Adrenal gland (tissue), 12 donors: ENCODE data around the gene TEAD1. TPM values are rescaled to one million over a fixed set of nuclear protein-coding genes. Genes with fewer than 3 reads are reported as not detected.

ENCODE experiments used
- DNase-seq, 7 donors: peaks; one replicate each; pipeline ENCODE4 v3.0.0-alpha.2; 2019 to 2020
- H3K27ac ChIP-seq, 5 donors: fragments of 200-600 bp; sonication (generic) in 4 of 5; 1 replicate in 3 of 5; 2 replicates in 2 of 5; pipeline versions ENCODE4 v1.5.1 to v1.8.0; 2016 to 2020; ENCODE audit warnings: mild to moderate bottlenecking in 1 of 5
- H3K27me3 ChIP-seq: fragments of 200-600 bp; 2 replicates; pipeline ENCODE4 v1.8.0; 2021
- H3K36me3 ChIP-seq, 2 donors: fragments of 200-600 bp; replicated peaks in 1 of 2; 1 replicate in 1 of 2; 2 replicates in 1 of 2; pipeline versions ENCODE4 v1.5.1 to v1.8.0; 2018 to 2022
- H3K4me1 ChIP-seq, 2 donors: fragments of 200-600 bp; replicated peaks in 1 of 2; 1 replicate in 1 of 2; 2 replicates in 1 of 2; pipeline versions ENCODE4 v1.5.1 to v1.8.0; 2018 to 2021
- H3K4me3 ChIP-seq, 4 donors: fragments of 200-600 bp; sonication (generic) in 3 of 4; one replicate each; pipeline ENCODE4 v1.5.1; 2016 to 2018
- H3K9me3 ChIP-seq, 3 donors: fragments of 200-600 bp; sonication (generic) in 1 of 3; replicated peaks in 1 of 3; 1 replicate in 2 of 3; 2 replicates in 1 of 3; pipeline versions ENCODE4 v1.5.1 to v1.8.0; 2016 to 2021
- POLR2A ChIP-seq, 2 donors: fragments of 450-650 bp; IDR thresholded peaks; one replicate each; pipeline ENCODE4 v1.6.1; 2017; ENCODE audit warnings: antibody characterized with exemption in 2 of 2, mild to moderate bottlenecking in 2 of 2, moderate library complexity in 1 of 2
- WGBS, 4 donors: extraction: QIAGEN DNeasy Blood & Tissue Kit in 2 of 4; methylation state at CpG; one replicate each; pipeline versions ENCODE4 v1.1.5 to v1.1.7; 2013 to 2017; 5-methylcytosine and 5-hydroxymethylcytosine counted together
- intact Hi-C, 2 donors: fragments of 100-400 bp; cut with DNase I; formaldehyde crosslinking; loops; one replicate each; pipeline versions ENCODE4 v1.14.1 to v1.15.0; 2022 to 2023
- polyA plus RNA-seq, 3 donors: library from polyadenylated mRNA; stranded (reverse); fragments of 200-250 nt in 2 of 3; fragments of 350-450 nt in 1 of 3; fragmentation: Illumina TruSeq in 1 of 3; extraction: RNeasy Lipid Tissue Mini Kit (QIAGEN cat#74804) in 1 of 3; gene quantifications; one replicate each; pipeline ENCODE4 v1.2.3, GENCODE V29; 2013 to 2014
- total RNA-seq, 9 donors: library from RNA; depleted of rRNA in 4 of 9; stranded (reverse); fragments of >200 nt in 4 of 9; fragments of 120-200 nt in 1 of 9; fragmentation: NEBNext Ultra II Directional in 1 of 9; extraction: Animal tissue kit (Norgen Biotek cat#: 25700) in 1 of 9; gene quantifications; one replicate each; pipeline versions ENCODE4 v1.1.0 to v1.2.4, GENCODE V29; 2013 to 2023
- TF ChIP-seq, protein P1 (sequence below), 6 experiments: fragments of 450-650 bp in 4 of 6; fragments of 200-600 bp in 2 of 6; sonication (generic) in 1 of 6; IDR thresholded peaks; 1 replicate in 5 of 6; 2 replicates in 1 of 6; pipeline versions ENCODE4 v1.5.1 to v1.8.0; 2016 to 2021; ENCODE audit warnings: antibody characterized with exemption in 6 of 6, mild to moderate bottlenecking in 2 of 6, moderate library complexity in 1 of 6
- donor health status: healthy with polysubstance abuse.
- donor health status: Bipolar disorder and iron deficiency.
- donor health status: DM: yes; HTN: yes; CAD: no.
- donor health status: DM: no; HTN: no; CAD: no.
- donor health status: DM: no; HTN: no; CAD: no.
- donor health status: DM: yes; HTN: yes; CAD: no.

The TEAD1 gene
- total and polyA plus RNA-seq, 12 donors, result 3.9 to 49.9 (median 35.1) TPM

GRCh38 chr11:12778240-12778905 lies 104.2 kb downstream of the TEAD1 start:
- WGBS, 4 donors, result 68 to 81% (median 74%) methylated on average over 2 of the region's 2 CpGs
- H3K9me3 ChIP-seq, result no peaks in the 10 kb centered on the region
- H3K4me1 ChIP-seq, result peaks cover 6 to 12% of the 10 kb centered on the region in 2 donors
- DNase-seq, result no peak
- no peaks in the 10 kb centered on the region for H3K27me3 ChIP-seq
- H3K36me3 ChIP-seq, result no peaks in the 10 kb centered on the region
- intact Hi-C loops, result no loop called here
- TF ChIP-seq, protein P1, sequence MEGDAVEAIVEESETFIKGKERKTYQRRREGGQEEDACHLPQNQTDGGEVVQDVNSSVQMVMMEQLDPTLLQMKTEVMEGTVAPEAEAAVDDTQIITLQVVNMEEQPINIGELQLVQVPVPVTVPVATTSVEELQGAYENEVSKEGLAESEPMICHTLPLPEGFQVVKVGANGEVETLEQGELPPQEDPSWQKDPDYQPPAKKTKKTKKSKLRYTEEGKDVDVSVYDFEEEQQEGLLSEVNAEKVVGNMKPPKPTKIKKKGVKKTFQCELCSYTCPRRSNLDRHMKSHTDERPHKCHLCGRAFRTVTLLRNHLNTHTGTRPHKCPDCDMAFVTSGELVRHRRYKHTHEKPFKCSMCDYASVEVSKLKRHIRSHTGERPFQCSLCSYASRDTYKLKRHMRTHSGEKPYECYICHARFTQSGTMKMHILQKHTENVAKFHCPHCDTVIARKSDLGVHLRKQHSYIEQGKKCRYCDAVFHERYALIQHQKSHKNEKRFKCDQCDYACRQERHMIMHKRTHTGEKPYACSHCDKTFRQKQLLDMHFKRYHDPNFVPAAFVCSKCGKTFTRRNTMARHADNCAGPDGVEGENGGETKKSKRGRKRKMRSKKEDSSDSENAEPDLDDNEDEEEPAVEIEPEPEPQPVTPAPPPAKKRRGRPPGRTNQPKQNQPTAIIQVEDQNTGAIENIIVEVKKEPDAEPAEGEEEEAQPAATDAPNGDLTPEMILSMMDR (IDR thresholded peaks at IDR 0.05), result no peak
- no peak for TF ChIP-seq POLR2A (IDR thresholded peaks at IDR 0.05)
- H3K27ac ChIP-seq, result no peak overlapping the region
- H3K4me3 ChIP-seq, result no peak overlapping the region

DNA sequence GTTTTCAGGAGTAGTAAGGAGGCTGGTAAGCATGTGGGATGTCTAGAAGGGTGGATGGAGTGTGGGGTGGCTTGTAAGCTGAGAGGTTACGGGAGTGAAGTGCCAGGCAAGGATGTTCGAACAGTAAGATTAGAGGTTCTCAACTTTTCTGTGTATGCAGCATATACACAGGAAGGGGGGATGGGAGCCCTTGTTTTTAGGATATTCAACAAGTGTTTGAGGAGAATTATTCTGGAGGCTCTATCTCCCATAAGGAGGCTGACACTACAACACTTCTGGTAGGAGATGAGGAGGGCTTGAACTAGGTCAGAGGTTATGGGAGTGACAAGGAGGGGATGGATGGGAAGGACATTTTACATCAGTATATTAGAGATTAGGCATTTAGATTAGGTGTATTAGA lies 109.5 kb downstream of the TEAD1 start:
- Histone ChIP-seq H3K4me3 (no peak overlapping the region), H3K36me3 (no peaks in the 10 kb centered on the region), H3K27me3 (no peaks in the 10 kb centered on the region), H3K4me1 (peaks cover 0 to 5% of the 10 kb centered on the region in 2 donors), H3K9me3 (no peaks in the 10 kb centered on the region), H3K27ac (no peak overlapping the region)
- TF ChIP-seq, protein P1 (IDR thresholded peaks at IDR 0.05), result no peak
- TF ChIP-seq POLR2A (IDR thresholded peaks at IDR 0.05), result no peak
- WGBS, 4 donors, result 95 to 97% (median 96%) methylated on average over 2 of the region's 2 CpGs
- no peak for DNase-seq
- intact Hi-C loops, result no loop called here

DNA sequence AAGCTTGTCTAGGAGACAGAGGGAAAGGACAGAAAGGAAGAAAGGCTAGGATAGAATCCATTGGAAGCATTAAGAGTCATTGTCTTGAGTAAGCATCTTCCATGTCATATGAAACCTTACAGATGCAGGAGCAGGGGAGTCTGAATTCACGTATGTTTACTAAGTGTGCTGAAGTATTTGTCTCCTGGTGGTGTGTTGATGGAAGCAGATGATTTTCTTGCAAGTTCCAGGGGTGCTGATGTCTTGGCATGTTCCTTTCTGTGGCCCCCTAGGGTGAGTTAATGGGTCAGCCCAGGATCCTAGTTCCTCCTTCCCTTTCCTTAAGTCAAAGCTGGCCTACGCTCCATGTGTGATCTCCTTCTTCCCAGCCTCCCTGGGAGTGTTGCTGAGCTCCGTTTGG lies 110.2 kb downstream of the TEAD1 start:
- TF ChIP-seq, protein P1 (IDR thresholded peaks at IDR 0.05), result no peak
- no peak for TF ChIP-seq POLR2A (IDR thresholded peaks at IDR 0.05)
- no peaks in the 10 kb centered on the region for H3K27me3 ChIP-seq
- no peaks in the 10 kb centered on the region for H3K9me3 ChIP-seq
- WGBS, 4 donors, result 28 to 33% (median 29%) methylated on average over 3 of the region's 3 CpGs
- peaks cover 0 to 5% of the 10 kb centered on the region in 2 donors for H3K4me1 ChIP-seq
- no peak overlapping the region for H3K27ac ChIP-seq
- H3K36me3 ChIP-seq, result no peaks in the 10 kb centered on the region
- no peak for DNase-seq
- no peak overlapping the region for H3K4me3 ChIP-seq
- intact Hi-C loops, result no loop called here

DNA sequence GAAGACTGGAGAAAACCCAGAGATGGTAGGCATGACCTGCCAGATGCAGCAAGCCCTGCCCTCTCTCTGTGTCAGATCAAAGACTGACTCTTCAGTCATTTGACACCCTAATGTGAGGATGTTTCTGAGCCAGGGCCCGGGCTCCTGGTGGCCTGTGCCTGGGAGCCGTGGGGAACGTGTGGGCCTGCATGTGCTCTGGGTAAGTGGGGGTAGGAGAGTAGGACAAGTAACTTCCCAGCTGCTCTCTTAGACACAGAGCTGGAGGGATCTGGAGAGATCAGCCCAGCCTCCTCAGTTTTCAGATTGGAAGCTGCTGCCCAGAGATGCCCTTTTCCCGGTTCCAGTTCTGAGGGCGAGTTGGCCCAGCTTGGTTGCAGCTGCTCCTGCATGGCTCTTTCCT lies 110.8 kb downstream of the TEAD1 start:
- no peak for DNase-seq
- no peaks in the 10 kb centered on the region for H3K9me3 ChIP-seq
- no peak overlapping the region for H3K27ac ChIP-seq
- intact Hi-C loops, result no loop called here
- peaks cover 0 to 5% of the 10 kb centered on the region in 2 donors for H3K4me1 ChIP-seq
- no peaks in the 10 kb centered on the region for H3K36me3 ChIP-seq
- TF ChIP-seq POLR2A (IDR thresholded peaks at IDR 0.05), result no peak
- TF ChIP-seq, protein P1 (IDR thresholded peaks at IDR 0.05), result no peak
- H3K4me3 ChIP-seq, result no peak overlapping the region
- WGBS, 4 donors, result 75 to 94% (median 86%) methylated on average over 3 to 5 of the region's 5 CpGs
- H3K27me3 ChIP-seq, result no peaks in the 10 kb centered on the region
